PC-9 (cell line): ENCODE results near the gene ALDH4A1. TPM values are rescaled to one million over a fixed set of nuclear protein-coding genes. Genes with fewer than 3 reads are reported as not detected.

Experiments
- BruUV-seq: library from RNA; stranded (reverse); fragments of 400-500 nt; replicated peaks from 2 replicates; lab custom pipeline; 2021; lab: Mats Ljungman, UMichigan
- CTCF ChIA-PET: fragments of 300-600 bp; sonication (Branson Sonifier 250); formaldehyde crosslinking; loops from one replicate; lab custom pipeline; 2022; ENCODE audit warnings: antibody characterized with exemption; lab: Charles Lee
- POLR2A ChIA-PET: fragments of 300-600 bp; sonication (Branson Sonifier 250); formaldehyde crosslinking; loops from one replicate; lab custom pipeline; 2022; ENCODE audit warnings: antibody characterized with exemption; ENCODE audit not compliant: unreplicated experiment; lab: Charles Lee
- DNase-seq, 2 experiments: peaks; one replicate each; pipeline versions ENCODE4 v3.0.0 to v3.0.0-alpha.2; 2015 to 2022; ENCODE audit warnings: mixed read lengths in 1 of 2
- H2AFZ ChIP-seq: fragments of 200-600 bp; sonication (generic); 2 replicates; pipeline ENCODE4 v1.8.1; 2017; ENCODE audit warnings: antibody characterized with exemption
- H3F3A ChIP-seq: fragments of 200-600 bp; sonication (generic); 2 replicates; pipeline ENCODE4 v1.8.1; 2017; ENCODE audit warnings: antibody characterized with exemption, mild to moderate bottlenecking, low read depth; ENCODE audit not compliant: insufficient read depth
- H3K27ac ChIP-seq: fragments of 200-600 bp; sonication (generic); 2 replicates; pipeline ENCODE4 v1.6.1; 2016; ENCODE audit warnings: mixed run types
- H3K27me3 ChIP-seq: fragments of 200-600 bp; sonication (generic); 2 replicates; pipeline ENCODE4 v1.6.1; 2016; ENCODE audit warnings: low read depth, mixed run types; ENCODE audit not compliant: insufficient read depth
- H3K36me3 ChIP-seq: fragments of 200-600 bp; sonication (generic); 2 replicates; pipeline ENCODE4 v1.6.1; 2016; ENCODE audit warnings: low read depth, mixed run types
- H3K4me1 ChIP-seq: fragments of 200-600 bp; sonication (generic); replicated peaks from 2 replicates; pipeline ENCODE4 v1.6.1; 2016; ENCODE audit warnings: mixed run types; ENCODE audit not compliant: insufficient read depth
- H3K4me2 ChIP-seq: fragments of 200-600 bp; sonication (generic); 2 replicates; pipeline ENCODE4 v1.6.1; 2017; ENCODE audit warnings: mixed run types
- H3K4me3 ChIP-seq: fragments of 200-600 bp; sonication (generic); 2 replicates; pipeline ENCODE4 v1.6.1; 2016; ENCODE audit warnings: mixed run types
- H3K79me2 ChIP-seq: fragments of 200-600 bp; sonication (generic); 2 replicates; pipeline ENCODE4 v1.6.1; 2017; ENCODE audit warnings: low read depth, mixed run types
- H3K9me2 ChIP-seq: fragments of 200-600 bp; sonication (generic); 2 replicates; pipeline ENCODE4 v1.8.1; 2017; ENCODE audit warnings: mild to moderate bottlenecking; ENCODE audit not compliant: insufficient read depth
- H3K9me3 ChIP-seq: fragments of 200-600 bp; sonication (generic); 2 replicates; pipeline ENCODE4 v1.8.1; 2016; ENCODE audit warnings: low read depth; ENCODE audit not compliant: insufficient read depth
- H4K20me1 ChIP-seq: fragments of 200-600 bp; sonication (generic); 2 replicates; pipeline ENCODE4 v1.8.1; 2017; ENCODE audit not compliant: insufficient read depth
- CTCF ChIP-seq: fragments of 200-600 bp; sonication (generic); conservative IDR thresholded peaks from 2 replicates; pipeline ENCODE4 v1.6.1; 2017; ENCODE audit warnings: mixed run types, antibody characterized with exemption, mild to moderate bottlenecking, moderate library complexity
- EZH2 ChIP-seq: fragments of 200-600 bp; sonication (generic); IDR thresholded peaks from 2 replicates; pipeline ENCODE4 v1.8.0; 2017; ENCODE audit warnings: antibody characterized with exemption, low read depth
- intact Hi-C: fragments of 100-400 bp; cut with micrococcal nuclease; formaldehyde crosslinking; loops from one replicate; pipeline ENCODE4 v1.10.0; 2022; ENCODE audit not compliant: unreplicated experiment
- total RNA-seq: library from RNA; stranded (reverse); gene quantifications from 2 replicates; pipeline ENCODE4 v1.2.3, GENCODE V29; 2021

Gene ALDH4A1
- total RNA-seq, 1 experiment from 2014 or later = 15.0 TPM

GRCh38 chr1:18879791-18880309 is 22.5 kb downstream of the ALDH4A1 start:
- TF ChIP-seq CTCF = no peak
- no peak for TF ChIP-seq EZH2
- H2AFZ ChIP-seq = no peak overlapping the region
- intact Hi-C loops = no loop called here
- BruUV-seq = no TSS peak
- H3K4me1 ChIP-seq = no peaks in the 10 kb centered on the region
- no peaks in the 10 kb centered on the region for H3K27me3 ChIP-seq
- no peaks in the 10 kb centered on the region for H3F3A ChIP-seq
- no peak overlapping the region for H3K4me2 ChIP-seq
- ChIA-PET POLR2A (no interaction called here), CTCF (no interaction called here)
- H4K20me1 ChIP-seq = no peaks in the 10 kb centered on the region
- H3K27ac ChIP-seq = no peak overlapping the region
- H3K36me3 ChIP-seq = no peaks in the 10 kb centered on the region
- no peaks in the 10 kb centered on the region for H3K9me3 ChIP-seq
- no peaks in the 10 kb centered on the region for H3K79me2 ChIP-seq
- H3K9me2 ChIP-seq = no peaks in the 10 kb centered on the region
- no peak for DNase-seq
- H3K4me3 ChIP-seq = no peak overlapping the region

GRCh38 chr1:18879215-18879790 is 23.1 kb downstream of the ALDH4A1 start:
- no peak overlapping the region for H3K4me3 ChIP-seq
- ChIA-PET CTCF (no interaction called here), POLR2A (no interaction called here)
- H3K79me2 ChIP-seq = no peaks in the 10 kb centered on the region
- H3K27me3 ChIP-seq = no peaks in the 10 kb centered on the region
- H3K4me1 ChIP-seq = no peaks in the 10 kb centered on the region
- intact Hi-C loops = no loop called here
- no peak overlapping the region for H3K4me2 ChIP-seq
- no peaks in the 10 kb centered on the region for H3F3A ChIP-seq
- H4K20me1 ChIP-seq = no peaks in the 10 kb centered on the region
- no peak overlapping the region for H3K27ac ChIP-seq
- DNase-seq = no peak
- H2AFZ ChIP-seq = no peak overlapping the region
- H3K9me2 ChIP-seq = no peaks in the 10 kb centered on the region
- no peaks in the 10 kb centered on the region for H3K36me3 ChIP-seq
- no TSS peak for BruUV-seq
- no peak for TF ChIP-seq CTCF
- TF ChIP-seq EZH2 = no peak
- no peaks in the 10 kb centered on the region for H3K9me3 ChIP-seq

GRCh38 chr1:18878538-18879214 is 23.7 kb downstream of the ALDH4A1 start:
- POLR2A ChIA-PET = no interaction called here
- TF ChIP-seq EZH2 (no peak), CTCF (no peak)
- no TSS peak for BruUV-seq

More at GRCh38 chr1:18878538-18879214, 23.7 kb downstream of the ALDH4A1 start:
- H3K4me3 ChIP-seq = no peak overlapping the region
- H3K4me1 ChIP-seq = no peaks in the 10 kb centered on the region
- no peaks in the 10 kb centered on the region for H3K9me2 ChIP-seq
- H3F3A ChIP-seq = no peaks in the 10 kb centered on the region
- H4K20me1 ChIP-seq = no peaks in the 10 kb centered on the region
- no peak overlapping the region for H3K4me2 ChIP-seq
- no peaks in the 10 kb centered on the region for H3K27me3 ChIP-seq
- no peak overlapping the region for H3K27ac ChIP-seq
- no peaks in the 10 kb centered on the region for H3K9me3 ChIP-seq
- H3K79me2 ChIP-seq = no peaks in the 10 kb centered on the region
- H3K36me3 ChIP-seq = no peaks in the 10 kb centered on the region
- CTCF ChIA-PET = no interaction called here
- H2AFZ ChIP-seq = no peak overlapping the region
- intact Hi-C loops = no loop called here
- DNase-seq = no peak
